GM12892 (cell line): ENCODE measurements around the gene KRTAP12-4.
"Not testable (repeated sequence)": the region's sequence is repeated elsewhere in the genome, so short reads cannot be mapped to it uniquely, and the experiment has no call there.

Experiments
- DNase-seq: peaks from one replicate; pipeline ENCODE4 v3.0.0; 2011; ENCODE audit not compliant: insufficient read length
- FAIRE-seq: peaks from 2 replicates; lab custom pipeline; 2011; peaks lifted over from hg19 to GRCh38; lab: Jason Lieb, UNC
- POLR2A ChIP-seq: IDR thresholded peaks from 2 replicates; pipeline ENCODE4 v1.6.1; 2011; ENCODE audit warnings: low read depth, low read length, control low read depth
- POLR2AphosphoS5 ChIP-seq: IDR thresholded peaks from 2 replicates; pipeline ENCODE4 v1.6.1; 2011; ENCODE audit warnings: low read depth, low read length, control low read depth
- TAF1 ChIP-seq: IDR thresholded peaks from 2 replicates; pipeline ENCODE4 v1.6.1; 2011; ENCODE audit warnings: low read depth, mild to moderate bottlenecking, control low read depth, low read length, borderline replicate concordance

KRTAP12-4 gene

GRCh38 chr21:44697811-44698734 lies 43.6 kb upstream of the KRTAP12-4 start:
- FAIRE-seq (no peak), DNase-seq (no peak)
- TF ChIP-seq TAF1 = no peak
- no peak for TF ChIP-seq POLR2AphosphoS5
- no peak for TF ChIP-seq POLR2A

DNA sequence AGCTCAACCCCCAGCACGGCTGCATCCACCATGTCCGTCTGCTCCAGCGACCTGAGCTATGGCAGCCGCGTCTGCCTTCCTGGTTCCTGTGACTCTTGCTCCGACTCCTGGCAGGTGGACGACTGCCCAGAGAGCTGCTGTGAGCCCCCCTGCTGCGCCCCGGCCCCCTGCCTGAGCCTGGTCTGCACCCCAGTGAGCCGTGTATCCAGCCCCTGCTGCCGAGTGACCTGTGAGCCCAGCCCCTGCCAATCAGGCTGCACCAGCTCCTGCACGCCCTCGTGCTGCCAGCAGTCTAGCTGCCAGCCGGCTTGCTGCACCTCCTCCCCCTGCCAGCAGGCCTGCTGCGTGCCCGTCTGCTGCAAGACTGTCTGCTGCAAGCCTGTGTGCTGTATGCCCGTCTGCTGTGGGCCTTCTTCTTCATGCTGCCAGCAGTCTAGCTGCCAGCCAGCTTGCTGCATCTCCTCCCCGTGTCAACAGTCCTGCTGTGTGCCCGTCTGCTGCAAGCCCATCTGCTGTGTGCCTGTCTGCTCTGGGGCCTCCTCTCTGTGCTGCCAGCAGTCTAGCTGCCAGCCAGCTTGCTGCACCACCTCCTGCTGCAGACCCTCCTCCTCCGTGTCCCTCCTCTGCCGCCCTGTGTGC lies 42.8 kb upstream of the KRTAP12-4 start, which contains the start of gene KRTAP10-12:
Gene KRTAP10-12, plus strand, starts transcription at position 1 of the 639 bp plus-strand sequence. Its CDS starts 30 bp downstream, at position 31.
- FAIRE-seq = not testable (repeated sequence)

DNA sequence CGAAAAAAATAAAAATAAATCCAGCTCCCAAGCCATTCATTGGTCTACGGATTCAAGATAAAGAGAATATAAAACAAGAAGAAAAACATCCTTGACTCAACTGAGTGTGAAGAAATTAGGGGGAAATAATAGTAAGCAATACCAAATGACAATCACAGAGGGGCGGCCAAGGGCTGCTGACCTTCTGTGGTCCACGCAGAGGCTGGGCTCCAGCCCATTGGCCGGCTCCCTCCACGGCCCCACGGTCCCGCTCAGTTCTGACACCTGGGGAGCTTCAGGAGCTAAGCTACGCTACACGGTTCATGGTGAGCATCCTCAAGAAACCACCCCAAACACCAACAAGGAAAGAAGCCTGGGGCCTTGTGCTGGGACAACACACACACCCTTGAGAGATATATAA lies 42.1 kb upstream of the KRTAP12-4 start:
- FAIRE-seq (no peak), DNase-seq (no peak)
- no peak for TF ChIP-seq POLR2A
- no peak for TF ChIP-seq POLR2AphosphoS5

More for the DNA sequence above, 42.8 kb upstream of the KRTAP12-4 start, which contains the start of gene KRTAP10-12:
- not testable (repeated sequence) for DNase-seq

DNA sequence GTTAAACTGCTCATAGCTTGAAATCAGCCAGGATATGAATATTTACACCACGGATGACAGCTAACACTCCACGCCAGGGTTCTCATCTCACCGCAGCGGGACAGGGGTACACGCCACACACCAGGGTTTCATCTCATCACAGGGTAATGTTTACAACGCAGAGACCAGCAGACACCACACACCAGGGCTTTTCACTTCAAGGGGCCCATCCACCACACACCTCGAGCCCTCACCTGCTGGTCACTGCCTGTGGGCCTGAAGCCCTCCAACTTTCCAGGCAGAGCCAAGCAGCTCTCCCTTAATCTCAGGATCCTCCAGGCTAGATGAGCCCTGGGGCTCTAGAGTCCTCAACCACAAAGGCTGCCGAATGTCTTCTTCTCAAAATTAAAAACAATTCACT lies 41.2 kb upstream of the KRTAP12-4 start:
- TF ChIP-seq POLR2AphosphoS5 = no peak
- no peak for TF ChIP-seq POLR2A
- FAIRE-seq (no peak), DNase-seq (no peak)

- FAIRE-seq (no peak), DNase-seq (no peak)
- TF ChIP-seq TAF1 (no peak), POLR2A (no peak), POLR2AphosphoS5 (no peak)
These were observed 40.7 kb upstream of the KRTAP12-4 start for GRCh38 chr21:44695184-44695583.

GRCh38 chr21:44694776-44695175 lies 40.3 kb upstream of the KRTAP12-4 start:
- no peak for TF ChIP-seq POLR2AphosphoS5
- no peak for TF ChIP-seq POLR2A
- TF ChIP-seq TAF1 = no peak
- no peak for DNase-seq

GRCh38 chr21:44692798-44693512 lies 38.5 kb upstream of the KRTAP12-4 start:
- DNase-seq = no peak
- TF ChIP-seq TAF1 = no peak
- no peak for TF ChIP-seq POLR2AphosphoS5
- no peak for TF ChIP-seq POLR2A
- no peak for FAIRE-seq

More at GRCh38 chr21:44694776-44695175, 40.3 kb upstream of the KRTAP12-4 start:
- no peak for FAIRE-seq

DNA sequence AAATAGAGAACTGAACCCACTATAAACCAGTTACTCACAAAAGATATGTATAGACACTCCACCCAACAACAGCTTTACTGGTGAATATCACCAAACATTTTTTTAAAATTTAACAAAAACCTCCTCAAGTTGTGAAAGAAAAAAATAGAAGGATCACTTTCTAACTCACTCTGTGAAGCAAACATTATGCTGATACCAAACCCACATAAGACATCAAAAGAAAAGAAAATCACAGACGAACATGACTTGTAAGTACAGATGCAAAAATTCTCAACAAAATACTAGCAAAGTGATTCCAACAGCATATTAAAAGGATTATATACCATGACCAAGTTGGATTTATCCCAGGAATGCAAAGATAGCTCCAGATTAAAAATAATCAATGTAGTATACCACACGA lies 37.2 kb upstream of the KRTAP12-4 start:
- FAIRE-seq = no peak
- TF ChIP-seq POLR2AphosphoS5 = no peak
- no peak for TF ChIP-seq POLR2A
- no peak for TF ChIP-seq TAF1
- no peak for DNase-seq

DNA sequence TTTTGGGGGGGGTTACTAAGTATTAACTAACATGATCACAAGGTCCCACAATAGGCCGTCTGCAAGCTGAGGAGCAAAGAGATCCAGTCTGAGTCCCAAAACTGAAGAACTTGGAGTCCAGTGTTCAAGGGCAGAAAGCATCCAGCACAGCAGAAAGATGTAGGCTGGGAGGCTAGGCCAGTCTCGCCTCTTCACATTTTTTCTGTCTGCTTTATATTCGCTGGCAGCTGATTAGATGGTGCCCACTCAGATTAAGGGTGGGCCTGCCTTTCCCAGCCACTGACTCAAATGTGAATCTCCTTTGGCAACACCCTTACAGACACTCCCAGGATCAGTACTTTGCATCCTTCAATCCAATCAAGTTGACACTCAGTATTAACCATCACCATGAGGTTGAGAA lies 35.3 kb upstream of the KRTAP12-4 start:
- DNase-seq, FAIRE-seq: not testable (repeated sequence)

- DNase-seq = no peak
- no peak for FAIRE-seq
- TF ChIP-seq POLR2AphosphoS5 = no peak
- TF ChIP-seq TAF1 = no peak
- no peak for TF ChIP-seq POLR2A
These were observed 33.2 kb upstream of the KRTAP12-4 start for GRCh38 chr21:44687671-44688070.

- TF ChIP-seq POLR2AphosphoS5 = no peak
- TF ChIP-seq POLR2A = no peak
- no peak for TF ChIP-seq TAF1
- DNase-seq = no peak
- no peak for FAIRE-seq
These were observed 32.5 kb upstream of the KRTAP12-4 start for GRCh38 chr21:44686843-44687561.

DNA sequence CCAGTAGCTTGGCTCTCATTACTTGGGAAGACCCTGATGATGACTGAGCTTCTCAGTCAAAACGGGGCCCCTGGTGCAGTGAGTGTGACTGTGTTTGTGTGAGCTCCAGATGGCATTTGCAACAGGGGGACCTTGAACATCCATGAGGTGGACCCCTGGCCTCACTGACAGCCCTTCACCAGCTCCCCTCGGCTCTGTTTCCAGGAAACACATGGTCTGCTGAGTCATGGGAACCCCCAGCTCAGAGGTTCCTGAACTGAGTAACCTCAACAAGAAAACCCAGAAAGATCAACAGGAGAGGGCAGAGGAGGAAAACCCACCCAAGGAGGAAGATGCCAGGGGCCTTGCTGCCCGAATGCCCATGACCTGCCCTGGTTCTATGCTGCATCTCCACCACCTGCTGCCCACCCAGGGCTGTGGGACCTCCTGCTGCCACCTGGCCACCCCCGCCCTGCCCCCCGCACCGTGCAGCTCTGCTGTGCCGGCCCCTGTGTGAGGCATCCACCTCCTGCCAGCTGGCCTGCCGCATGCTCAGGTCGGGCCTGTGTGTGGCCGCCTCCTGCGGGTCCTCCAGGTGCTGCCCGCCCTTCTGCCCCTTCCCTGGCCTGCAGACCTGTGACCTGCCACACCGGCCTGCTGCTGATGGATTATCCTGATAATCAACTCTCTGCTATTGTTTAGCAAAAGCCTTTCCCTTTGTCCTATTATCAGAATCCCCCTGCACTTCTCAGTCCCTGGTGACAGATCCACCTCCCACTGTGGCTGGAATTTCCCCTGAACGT lies 31.7 kb upstream of the KRTAP12-4 start:
- TF ChIP-seq POLR2A (no peak), POLR2AphosphoS5 (no peak), TAF1 (no peak)
- DNase-seq (no peak), FAIRE-seq (no peak)

GRCh38 chr21:44685050-44685449 lies 30.6 kb upstream of the KRTAP12-4 start:
- DNase-seq, FAIRE-seq: not testable (repeated sequence)
